GM18499 (cell line): ENCODE data around the gene PNKD.

Experiments
- ATAC-seq: cut with Tn5 transposase; IDR thresholded peaks from one replicate; pipeline ENCODE4 v1.9.1; 2021; ENCODE audit warnings: moderate number of reproducible peaks; ENCODE audit not compliant: insufficient read depth, unreplicated experiment

The PNKD gene

GRCh38 chr2:218332288-218332687 lies 62.0 kb downstream of the PNKD start:
- ATAC-seq, result no peak

- ATAC-seq, result no peak
Measured at GRCh38 chr2:218332920-218333645, 62.8 kb downstream of the PNKD start.

GRCh38 chr2:218334531-218334930 lies 64.2 kb downstream of the PNKD start:
- ATAC-seq, result no peak

- ATAC-seq, result no peak
Measured at GRCh38 chr2:218340656-218341055, 70.3 kb downstream of the PNKD start.

GRCh38 chr2:218341381-218341780 lies 71.1 kb downstream of the PNKD start:
- ATAC-seq, result no peak

- ATAC-seq, result no peak
Measured at GRCh38 chr2:218342837-218343236, 72.5 kb downstream of the PNKD start.

- no peak for ATAC-seq
Measured at GRCh38 chr2:218343591-218343990, 73.3 kb downstream of the PNKD start.

- ATAC-seq, result no peak
Measured at GRCh38 chr2:218344090-218344754, 73.9 kb downstream of the PNKD start.

GRCh38 chr2:218344755-218345417 lies 74.6 kb downstream of the PNKD start:
- no peak for ATAC-seq

GRCh38 chr2:218345491-218346236 lies 75.3 kb downstream of the PNKD start:
- no peak for ATAC-seq

GRCh38 chr2:218347172-218347571 lies 76.9 kb downstream of the PNKD start:
- no peak for ATAC-seq

- ATAC-seq, result no peak
Measured at GRCh38 chr2:218354045-218354444, 83.7 kb downstream of the PNKD start.

GRCh38 chr2:218354850-218355443 lies 84.6 kb downstream of the PNKD start:
- no peak for ATAC-seq

GRCh38 chr2:218357236-218358177 lies 87.2 kb downstream of the PNKD start:
- ATAC-seq, result no peak

- no peak for ATAC-seq
Measured at GRCh38 chr2:218360453-218360852, 90.1 kb downstream of the PNKD start.

- ATAC-seq, result no peak
Measured at GRCh38 chr2:218362606-218363005, 92.3 kb downstream of the PNKD start.

- no peak for ATAC-seq
Measured at GRCh38 chr2:218363736-218364135, 93.4 kb downstream of the PNKD start.

GRCh38 chr2:218364196-218364595 lies 93.9 kb downstream of the PNKD start:
- ATAC-seq, result no peak
